A549 (cell line): ENCODE results near the gene ATP6V1B1.

Experiments used
- BHLHE40 ChIP-seq: IDR thresholded peaks from 2 replicates; pipeline ENCODE4 v1.6.1; 2012; ENCODE audit warnings: low read depth, low read length, inconsistent platforms
- CTCF ChIP-seq: fragments of >200 bp; sonication (Bioruptor Twin); formaldehyde crosslinking; IDR thresholded peaks from 3 replicates; pipeline ENCODE4 v1.5.1; 2016
- HOXA7 ChIP-seq: fragments of 250-450 bp; sonication (Bioruptor Pico); IDR thresholded peaks from 2 replicates; pipeline ENCODE4 v1.5.0; 2020; ENCODE audit warnings: mild to moderate bottlenecking, moderate library complexity
- HOXB5 ChIP-seq: fragments of 250-450 bp; sonication (Bioruptor Pico); IDR thresholded peaks from 2 replicates; pipeline ENCODE4 v1.5.0; 2020; ENCODE audit warnings: mild to moderate bottlenecking, moderate library complexity
- MAX ChIP-seq: IDR thresholded peaks from 2 replicates; pipeline ENCODE4 v1.6.1; 2012
- POLR2A ChIP-seq: IDR thresholded peaks from 2 replicates; pipeline ENCODE4 v1.6.1; 2012; ENCODE audit warnings: mild to moderate bottlenecking, low read length
- REST ChIP-seq: fragments of 200-600 bp; sonication (generic); IDR thresholded peaks from 2 replicates; pipeline ENCODE4 v1.6.1; 2016; ENCODE audit warnings: antibody characterized with exemption, mild to moderate bottlenecking, moderate library complexity
- RFX5 ChIP-seq: fragments of 450-650 bp; IDR thresholded peaks from 2 replicates; pipeline ENCODE4 v1.7.1; 2014; ENCODE audit warnings: antibody characterized with exemption, mild to moderate bottlenecking, moderate library complexity
- RNF2 ChIP-seq: fragments of 200-600 bp; sonication (generic); IDR thresholded peaks from 2 replicates; pipeline ENCODE4 v1.6.1; 2016; ENCODE audit warnings: low read depth, mild to moderate bottlenecking, antibody characterized with exemption, moderate library complexity, borderline replicate concordance
- TF ChIP-seq, protein P1 (sequence below): fragments of 250-450 bp; sonication (Bioruptor Pico); IDR thresholded peaks from 2 replicates; pipeline ENCODE4 v1.5.0; 2021; ENCODE audit warnings: mild to moderate bottlenecking, moderate library complexity, borderline replicate concordance

DNA sequence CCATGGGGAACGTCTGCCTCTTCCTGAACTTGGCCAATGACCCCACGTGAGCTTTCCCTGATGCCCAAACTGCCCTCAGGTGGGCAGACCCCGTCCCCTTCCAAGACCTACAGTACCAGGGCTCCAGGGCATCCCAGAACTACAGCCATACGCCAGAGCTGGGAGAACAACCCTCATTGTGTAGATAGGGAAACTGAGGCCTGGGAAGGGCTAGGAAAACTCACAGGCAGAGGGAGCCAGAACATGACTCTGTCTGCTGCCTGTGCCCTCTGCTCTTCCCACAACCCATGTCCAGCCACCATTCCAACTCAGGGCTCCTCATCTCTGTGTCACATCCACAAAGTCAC, 25.9 kb downstream of the ATP6V1B1 start:
- TF ChIP-seq CTCF (no peak), HOXA7 (no peak), RFX5 (no peak), BHLHE40 (no peak), MAX (no peak), HOXB5 (CRISPR knock-in tag) (no peak), RNF2 (no peak), POLR2A (no peak), REST (no peak)
- TF ChIP-seq, protein P1, sequence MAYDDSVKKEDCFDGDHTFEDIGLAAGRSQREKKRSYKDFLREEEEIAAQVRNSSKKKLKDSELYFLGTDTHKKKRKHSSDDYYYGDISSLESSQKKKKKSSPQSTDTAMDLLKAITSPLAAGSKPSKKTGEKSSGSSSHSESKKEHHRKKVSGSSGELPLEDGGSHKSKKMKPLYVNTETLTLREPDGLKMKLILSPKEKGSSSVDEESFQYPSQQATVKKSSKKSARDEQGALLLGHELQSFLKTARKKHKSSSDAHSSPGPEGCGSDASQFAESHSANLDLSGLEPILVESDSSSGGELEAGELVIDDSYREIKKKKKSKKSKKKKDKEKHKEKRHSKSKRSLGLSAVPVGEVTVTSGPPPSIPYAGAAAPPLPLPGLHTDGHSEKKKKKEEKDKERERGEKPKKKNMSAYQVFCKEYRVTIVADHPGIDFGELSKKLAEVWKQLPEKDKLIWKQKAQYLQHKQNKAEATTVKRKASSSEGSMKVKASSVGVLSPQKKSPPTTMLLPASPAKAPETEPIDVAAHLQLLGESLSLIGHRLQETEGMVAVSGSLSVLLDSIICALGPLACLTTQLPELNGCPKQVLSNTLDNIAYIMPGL (CRISPR knock-in tag): no peak
